ENCODE measurements around the gene BABAM2.

- TF ChIP-seq CTCF (tag by site-specific recombination; IDR thresholded peaks at IDR 0.05) (no peak), ZNF473 (tag by site-specific recombination; IDR thresholded peaks at IDR 0.05) (no peak), ZNF658 (tag by site-specific recombination; IDR thresholded peaks at IDR 0.05) (no peak), ZNF639 (tag by site-specific recombination; IDR thresholded peaks at IDR 0.05) (no peak), ZNF423 (tag by site-specific recombination; IDR thresholded peaks at IDR 0.05) (no peak), ZNF121 (tag by site-specific recombination; IDR thresholded peaks at IDR 0.05) (no peak), ZSCAN5A (tag by site-specific recombination; IDR thresholded peaks at IDR 0.05) (no peak), ZNF843 (tag by site-specific recombination; IDR thresholded peaks at IDR 0.05) (no peak), REST (tag by site-specific recombination; IDR thresholded peaks at IDR 0.05) (no peak), BCL11A (tag by site-specific recombination; IDR thresholded peaks at IDR 0.05; ENCODE audit: low read depth) (no peak), ZBTB7A (tag by site-specific recombination; IDR thresholded peaks at IDR 0.05; ENCODE audit: low read depth) (no peak), ZIC2 (tag by site-specific recombination; IDR thresholded peaks at IDR 0.05) (no peak), ZNF292 (tag by site-specific recombination; IDR thresholded peaks at IDR 0.05; ENCODE audit: borderline replicate concordance, low read depth) (no peak), BCL6B (tag by site-specific recombination; IDR thresholded peaks at IDR 0.05) (no peak)
Observed at GRCh38 chr2:28339516-28340175, 449.1 kb downstream of the BABAM2 start.
